ENCODE measurements around the gene RBM20. TPM values are rescaled to one million over a fixed set of nuclear protein-coding genes. Genes with fewer than 3 reads are reported as not detected.

Gene RBM20
- total RNA-seq, 1 experiment from 2014 or later, result not detected

DNA sequence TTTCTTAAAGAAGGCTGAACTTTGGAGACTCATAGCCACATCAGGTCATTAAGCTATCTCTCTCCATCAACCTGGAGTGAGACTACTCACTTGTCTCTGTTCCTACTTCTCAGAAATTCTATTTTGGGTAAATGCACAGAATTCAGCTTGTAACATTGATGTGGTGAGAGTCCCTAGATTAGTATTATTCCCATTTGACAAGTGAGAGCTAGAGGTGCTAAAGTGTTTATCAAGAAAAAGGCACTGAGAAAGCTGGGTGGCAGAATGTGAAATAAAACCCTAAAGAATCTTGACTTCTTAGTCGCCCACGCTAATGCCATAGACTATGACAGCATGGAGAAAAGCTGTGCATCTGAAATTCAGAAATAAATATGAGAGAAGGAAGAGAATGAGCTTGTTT is 154.2 kb downstream of the RBM20 start:
- CTCF ChIA-PET, result interaction anchor here (0.5 to 1.2 kb wide), 2 partner anchors 18 to 60 kb away, joined by 3 read pairs; no protein-coding TSS in a partner anchor
- no peak overlapping the region for H3K4me3 Mint-ChIP-seq (ENCODE audit: low read depth, unreplicated experiment)
- no peak for DNase-seq
- no peaks in the 10 kb centered on the region for H3K36me3 Mint-ChIP-seq (ENCODE audit: insufficient read depth, unreplicated experiment)
- no TSS peak for BruUV-seq (replicated peaks)
- H3K9me3 Mint-ChIP-seq (ENCODE audit: low read depth, unreplicated experiment), result no peaks in the 10 kb centered on the region
- H3K27ac Mint-ChIP-seq (ENCODE audit: unreplicated experiment), result no peak overlapping the region
- TF ChIP-seq, protein P1, sequence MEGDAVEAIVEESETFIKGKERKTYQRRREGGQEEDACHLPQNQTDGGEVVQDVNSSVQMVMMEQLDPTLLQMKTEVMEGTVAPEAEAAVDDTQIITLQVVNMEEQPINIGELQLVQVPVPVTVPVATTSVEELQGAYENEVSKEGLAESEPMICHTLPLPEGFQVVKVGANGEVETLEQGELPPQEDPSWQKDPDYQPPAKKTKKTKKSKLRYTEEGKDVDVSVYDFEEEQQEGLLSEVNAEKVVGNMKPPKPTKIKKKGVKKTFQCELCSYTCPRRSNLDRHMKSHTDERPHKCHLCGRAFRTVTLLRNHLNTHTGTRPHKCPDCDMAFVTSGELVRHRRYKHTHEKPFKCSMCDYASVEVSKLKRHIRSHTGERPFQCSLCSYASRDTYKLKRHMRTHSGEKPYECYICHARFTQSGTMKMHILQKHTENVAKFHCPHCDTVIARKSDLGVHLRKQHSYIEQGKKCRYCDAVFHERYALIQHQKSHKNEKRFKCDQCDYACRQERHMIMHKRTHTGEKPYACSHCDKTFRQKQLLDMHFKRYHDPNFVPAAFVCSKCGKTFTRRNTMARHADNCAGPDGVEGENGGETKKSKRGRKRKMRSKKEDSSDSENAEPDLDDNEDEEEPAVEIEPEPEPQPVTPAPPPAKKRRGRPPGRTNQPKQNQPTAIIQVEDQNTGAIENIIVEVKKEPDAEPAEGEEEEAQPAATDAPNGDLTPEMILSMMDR (IDR thresholded peaks at IDR 0.05; ENCODE audit: unreplicated experiment), result no peak
- peaks cover 16% of the 10 kb centered on the region for H3K27me3 Mint-ChIP-seq (ENCODE audit: unreplicated experiment)
- intact Hi-C loops (cut with micrococcal nuclease; ENCODE audit: unreplicated experiment), result no loop called here
- H3K4me1 Mint-ChIP-seq (ENCODE audit: low read depth, unreplicated experiment), result peaks cover 8% of the 10 kb centered on the region

DNA sequence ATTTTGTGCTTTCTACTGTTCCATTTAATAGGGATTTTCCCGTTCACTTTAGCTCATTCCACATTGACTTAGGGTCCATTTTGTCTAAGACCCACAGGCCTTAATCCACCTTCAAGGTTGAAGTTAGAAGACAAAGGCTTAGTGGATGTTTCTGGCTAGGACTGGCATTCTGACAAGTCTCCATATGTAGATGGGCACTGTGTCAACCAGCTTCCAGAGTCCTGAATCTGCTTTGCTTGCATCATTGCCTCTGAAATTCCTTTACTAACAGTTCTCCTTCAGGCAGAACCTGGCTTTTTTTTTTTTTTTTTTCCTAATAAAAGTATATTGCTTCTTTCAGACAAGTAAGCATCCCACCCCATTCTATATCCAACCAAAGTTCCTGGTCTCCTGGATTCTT is 158.0 kb downstream of the RBM20 start:
- H3K27me3 Mint-ChIP-seq (ENCODE audit: unreplicated experiment), result peaks cover 24% of the 10 kb centered on the region
- intact Hi-C loops (cut with micrococcal nuclease; ENCODE audit: unreplicated experiment), result no loop called here
- DNase-seq, result no peak
- CTCF ChIA-PET, result interaction anchor here (0.7 to 1.4 kb wide), 6 partner anchors 9 to 357 kb away, joined by 3 to 6 read pairs (median 3); no protein-coding TSS in a partner anchor
- H3K4me3 Mint-ChIP-seq (ENCODE audit: low read depth, unreplicated experiment), result no peak overlapping the region
- H3K4me1 Mint-ChIP-seq (ENCODE audit: low read depth, unreplicated experiment), result peaks cover 8% of the 10 kb centered on the region
- no TSS peak for BruUV-seq (replicated peaks)
- TF ChIP-seq, protein P1 (IDR thresholded peaks at IDR 0.05; ENCODE audit: unreplicated experiment), result no peak
- no peaks in the 10 kb centered on the region for H3K9me3 Mint-ChIP-seq (ENCODE audit: low read depth, unreplicated experiment)
- H3K27ac Mint-ChIP-seq (ENCODE audit: unreplicated experiment), result no peak overlapping the region
- no peaks in the 10 kb centered on the region for H3K36me3 Mint-ChIP-seq (ENCODE audit: insufficient read depth, unreplicated experiment)

DNA sequence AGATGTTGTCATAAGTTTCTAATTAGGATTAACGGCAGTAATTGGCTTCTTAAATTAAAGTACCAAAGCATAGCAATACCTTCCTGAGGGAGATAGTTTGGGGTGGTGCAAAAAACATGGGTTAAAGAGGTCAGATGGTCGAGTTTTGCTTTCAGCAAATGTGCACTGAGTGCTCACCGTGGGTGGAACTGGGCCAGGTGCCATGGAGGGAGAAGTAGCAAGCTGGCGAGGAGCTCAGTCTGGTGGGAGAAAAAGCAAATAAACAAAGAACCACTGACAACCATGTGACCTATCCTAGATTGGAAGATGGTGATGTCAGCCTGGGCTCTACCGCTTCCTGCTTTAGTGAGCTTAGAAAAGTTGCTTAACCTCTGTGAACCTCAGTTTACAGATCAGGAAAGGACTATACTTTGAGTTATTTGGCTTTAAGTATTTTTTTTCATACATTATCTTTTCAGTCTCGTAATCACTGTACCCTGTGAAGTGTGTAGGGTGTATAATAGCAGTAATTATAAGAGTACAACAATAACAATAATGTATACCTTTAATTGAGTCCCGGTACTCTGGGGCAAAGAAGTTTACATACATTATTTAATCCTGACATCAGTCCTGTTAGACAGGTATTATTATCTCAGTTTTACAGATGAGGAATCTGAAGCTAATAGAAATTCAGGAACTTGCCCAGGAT is 158.6 kb downstream of the RBM20 start:
- H3K27ac Mint-ChIP-seq (ENCODE audit: unreplicated experiment), result no peak overlapping the region
- intact Hi-C loops (cut with micrococcal nuclease; ENCODE audit: unreplicated experiment), result no loop called here
- H3K4me3 Mint-ChIP-seq (ENCODE audit: low read depth, unreplicated experiment), result no peak overlapping the region
- peaks cover 8% of the 10 kb centered on the region for H3K4me1 Mint-ChIP-seq (ENCODE audit: low read depth, unreplicated experiment)
- peaks cover 24% of the 10 kb centered on the region for H3K27me3 Mint-ChIP-seq (ENCODE audit: unreplicated experiment)
- H3K36me3 Mint-ChIP-seq (ENCODE audit: insufficient read depth, unreplicated experiment), result no peaks in the 10 kb centered on the region
- no peaks in the 10 kb centered on the region for H3K9me3 Mint-ChIP-seq (ENCODE audit: low read depth, unreplicated experiment)
- TF ChIP-seq, protein P1 (IDR thresholded peaks at IDR 0.05; ENCODE audit: unreplicated experiment), result no peak
- CTCF ChIA-PET, result interaction anchor here (0.7 to 1.4 kb wide), 5 partner anchors 10 to 84 kb away, joined by 3 to 6 read pairs (median 3); no protein-coding TSS in a partner anchor
- peak; percentile 5 for DNase-seq
- no TSS peak for BruUV-seq (replicated peaks)

DNA sequence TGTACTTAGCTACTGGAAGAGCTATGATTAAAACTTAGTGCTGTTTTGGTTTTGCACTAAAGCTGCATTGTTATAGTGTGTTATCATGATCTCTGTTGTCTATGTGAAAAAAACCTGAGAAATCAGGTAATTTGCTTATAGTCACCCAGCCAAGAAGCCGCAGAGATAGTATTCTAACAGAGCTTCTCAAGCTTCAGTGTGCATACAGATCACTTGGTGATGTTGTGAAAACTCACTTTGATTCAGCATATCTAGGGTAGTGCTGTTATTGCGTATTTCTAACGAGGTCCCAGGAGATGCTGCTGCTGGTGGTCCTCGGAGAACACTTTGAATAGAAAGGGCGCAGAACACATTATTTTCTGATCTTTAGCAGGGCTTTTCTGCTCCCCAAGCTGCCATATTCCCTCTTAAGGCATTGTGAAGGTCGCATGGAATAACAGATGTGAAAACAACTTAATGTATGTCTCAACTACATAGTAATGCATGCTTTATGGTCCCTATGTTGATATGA is 159.2 kb downstream of the RBM20 start:
- Mint-ChIP-seq H3K4me3 (ENCODE audit: low read depth, unreplicated experiment) (no peak overlapping the region), H3K27ac (ENCODE audit: unreplicated experiment) (no peak overlapping the region), H3K27me3 (ENCODE audit: unreplicated experiment) (peaks cover 24% of the 10 kb centered on the region), H3K36me3 (ENCODE audit: insufficient read depth, unreplicated experiment) (no peaks in the 10 kb centered on the region), H3K4me1 (ENCODE audit: low read depth, unreplicated experiment) (peaks cover 8% of the 10 kb centered on the region), H3K9me3 (ENCODE audit: low read depth, unreplicated experiment) (no peaks in the 10 kb centered on the region)
- TF ChIP-seq, protein P1 (IDR thresholded peaks at IDR 0.05; ENCODE audit: unreplicated experiment), result no peak
- CTCF ChIA-PET, result interaction anchor here (1.0 to 1.4 kb wide), 5 partner anchors 10 to 91 kb away, joined by 3 to 6 read pairs (median 5); no protein-coding TSS in a partner anchor
- intact Hi-C loops (cut with micrococcal nuclease; ENCODE audit: unreplicated experiment), result no loop called here
- no peak for DNase-seq
- no TSS peak for BruUV-seq (replicated peaks)

All from Calu3 (cell line).